Kidney capillary endothelial cell (primary cell): ENCODE results near the gene NUP93.

Experiments
- DNase-seq: peaks from one replicate; pipeline ENCODE4 v3.0.0-alpha.2; 2018; ENCODE audit warnings: low spot score

The NUP93 gene

GRCh38 chr16:56817056-56817455 lies 87.1 kb downstream of the NUP93 start:
- DNase-seq, result no peak

- DNase-seq, result no peak
Observed at GRCh38 chr16:56817938-56818337, 88.0 kb downstream of the NUP93 start.

- no peak for DNase-seq
Observed at GRCh38 chr16:56823081-56823733, 93.3 kb downstream of the NUP93 start.

GRCh38 chr16:56824331-56824730 lies 94.4 kb downstream of the NUP93 start:
- no peak for DNase-seq

GRCh38 chr16:56824804-56825203 lies 94.9 kb downstream of the NUP93 start:
- DNase-seq, result no peak

GRCh38 chr16:56825826-56826225 lies 95.9 kb downstream of the NUP93 start:
- DNase-seq, result no peak

GRCh38 chr16:56828647-56829046 lies 98.7 kb downstream of the NUP93 start:
- no peak for DNase-seq

- no peak for DNase-seq
Observed at GRCh38 chr16:56830669-56831068, 100.7 kb downstream of the NUP93 start.

GRCh38 chr16:56832768-56833167 lies 102.8 kb downstream of the NUP93 start:
- no peak for DNase-seq

GRCh38 chr16:56833243-56833970 lies 103.5 kb downstream of the NUP93 start:
- DNase-seq, result no peak

- no peak for DNase-seq
Observed at GRCh38 chr16:56835320-56835719, 105.4 kb downstream of the NUP93 start.

GRCh38 chr16:56836410-56837230 lies 106.7 kb downstream of the NUP93 start:
- DNase-seq, result no peak

- DNase-seq, result no peak
Observed at GRCh38 chr16:56838622-56839337, 108.9 kb downstream of the NUP93 start.

GRCh38 chr16:56841233-56841632 lies 111.3 kb downstream of the NUP93 start:
- no peak for DNase-seq

- no peak for DNase-seq
Observed at GRCh38 chr16:56841659-56842058, 111.7 kb downstream of the NUP93 start.

GRCh38 chr16:56842133-56842532 lies 112.2 kb downstream of the NUP93 start:
- no peak for DNase-seq

- DNase-seq, result no peak
Observed at GRCh38 chr16:56844056-56844455, 114.1 kb downstream of the NUP93 start.

GRCh38 chr16:56847173-56847910 lies 117.4 kb downstream of the NUP93 start:
- no peak for DNase-seq

- peak; percentile 74 for DNase-seq
Observed at GRCh38 chr16:56848029-56848936, 118.4 kb downstream of the NUP93 start.

- DNase-seq, result peak; percentile 75
Observed at GRCh38 chr16:56848955-56849689, 119.2 kb downstream of the NUP93 start.
